ENCODE results near the gene ADTRP. TPM values are rescaled to one million over a fixed set of nuclear protein-coding genes. Genes with fewer than 3 reads are reported as not detected.

Gene ADTRP
- total RNA-seq, 1 experiment from 2014 or later, result 0.25 TPM

GRCh38 chr6:11760015-11760473 lies 18.6 kb downstream of the ADTRP start:
- no peak for DNase-seq (ENCODE audit: extremely low read depth, low read depth)

- no peak for DNase-seq (ENCODE audit: extremely low read depth, low read depth)
Measured at GRCh38 chr6:11758878-11759277, 19.7 kb downstream of the ADTRP start.

GRCh38 chr6:11756726-11757125 lies 21.9 kb downstream of the ADTRP start:
- no peak for DNase-seq (ENCODE audit: extremely low read depth, low read depth)

GRCh38 chr6:11756292-11756691 lies 22.3 kb downstream of the ADTRP start:
- no peak for DNase-seq (ENCODE audit: extremely low read depth, low read depth)

GRCh38 chr6:11755725-11756124 lies 22.9 kb downstream of the ADTRP start:
- no peak for DNase-seq (ENCODE audit: extremely low read depth, low read depth)

- no peak for DNase-seq (ENCODE audit: extremely low read depth, low read depth)
Measured at GRCh38 chr6:11754625-11755271, 23.9 kb downstream of the ADTRP start.

- no peak for DNase-seq (ENCODE audit: extremely low read depth, low read depth)
Measured at GRCh38 chr6:11753798-11754197, 24.8 kb downstream of the ADTRP start.

- no peak for DNase-seq (ENCODE audit: extremely low read depth, low read depth)
Measured at GRCh38 chr6:11752360-11752759, 26.2 kb downstream of the ADTRP start.

- DNase-seq (ENCODE audit: extremely low read depth, low read depth), result no peak
Measured at GRCh38 chr6:11750682-11751081, 27.9 kb downstream of the ADTRP start.

GRCh38 chr6:11748591-11749210 lies 29.9 kb downstream of the ADTRP start:
- DNase-seq (ENCODE audit: extremely low read depth, low read depth), result no peak

- DNase-seq (ENCODE audit: extremely low read depth, low read depth), result no peak
Measured at GRCh38 chr6:11747021-11747420, 31.6 kb downstream of the ADTRP start.

GRCh38 chr6:11744753-11745152 lies 33.9 kb downstream of the ADTRP start:
- no peak for DNase-seq (ENCODE audit: extremely low read depth, low read depth)

- DNase-seq (ENCODE audit: extremely low read depth, low read depth), result no peak
Measured at GRCh38 chr6:11744101-11744500, 34.5 kb downstream of the ADTRP start.

- no peak for DNase-seq (ENCODE audit: extremely low read depth, low read depth)
Measured at GRCh38 chr6:11740875-11741274, 37.7 kb downstream of the ADTRP start.

GRCh38 chr6:11738661-11739375 lies 39.8 kb downstream of the ADTRP start:
- DNase-seq (ENCODE audit: extremely low read depth, low read depth), result no peak

- no peak for DNase-seq (ENCODE audit: extremely low read depth, low read depth)
Measured at GRCh38 chr6:11738234-11738633, 40.4 kb downstream of the ADTRP start.

GRCh38 chr6:11736601-11737000 lies 42.0 kb downstream of the ADTRP start:
- no peak for DNase-seq (ENCODE audit: extremely low read depth, low read depth)

GRCh38 chr6:11734861-11735613 lies 43.6 kb downstream of the ADTRP start:
- no peak for DNase-seq (ENCODE audit: extremely low read depth, low read depth)

GRCh38 chr6:11732036-11732631 lies 46.5 kb downstream of the ADTRP start:
- no peak for DNase-seq (ENCODE audit: extremely low read depth, low read depth)

- no peak for DNase-seq (ENCODE audit: extremely low read depth, low read depth)
Measured at GRCh38 chr6:11731423-11731822, 47.2 kb downstream of the ADTRP start.

- DNase-seq (ENCODE audit: extremely low read depth, low read depth), result no peak
Measured at GRCh38 chr6:11730641-11731040, 48.0 kb downstream of the ADTRP start.
